GM18867 (cell line): ENCODE results near the gene SERPINE1.
"Not testable (repeated sequence)": the region's sequence is repeated elsewhere in the genome, so short reads cannot be mapped to it uniquely, and the experiment has no call there.

Experiments
- ATAC-seq: cut with Tn5 transposase; IDR thresholded peaks from one replicate; pipeline ENCODE4 v1.9.1; 2021; ENCODE audit warnings: mild to moderate bottlenecking, moderate library complexity; ENCODE audit not compliant: unreplicated experiment

Gene SERPINE1

DNA sequence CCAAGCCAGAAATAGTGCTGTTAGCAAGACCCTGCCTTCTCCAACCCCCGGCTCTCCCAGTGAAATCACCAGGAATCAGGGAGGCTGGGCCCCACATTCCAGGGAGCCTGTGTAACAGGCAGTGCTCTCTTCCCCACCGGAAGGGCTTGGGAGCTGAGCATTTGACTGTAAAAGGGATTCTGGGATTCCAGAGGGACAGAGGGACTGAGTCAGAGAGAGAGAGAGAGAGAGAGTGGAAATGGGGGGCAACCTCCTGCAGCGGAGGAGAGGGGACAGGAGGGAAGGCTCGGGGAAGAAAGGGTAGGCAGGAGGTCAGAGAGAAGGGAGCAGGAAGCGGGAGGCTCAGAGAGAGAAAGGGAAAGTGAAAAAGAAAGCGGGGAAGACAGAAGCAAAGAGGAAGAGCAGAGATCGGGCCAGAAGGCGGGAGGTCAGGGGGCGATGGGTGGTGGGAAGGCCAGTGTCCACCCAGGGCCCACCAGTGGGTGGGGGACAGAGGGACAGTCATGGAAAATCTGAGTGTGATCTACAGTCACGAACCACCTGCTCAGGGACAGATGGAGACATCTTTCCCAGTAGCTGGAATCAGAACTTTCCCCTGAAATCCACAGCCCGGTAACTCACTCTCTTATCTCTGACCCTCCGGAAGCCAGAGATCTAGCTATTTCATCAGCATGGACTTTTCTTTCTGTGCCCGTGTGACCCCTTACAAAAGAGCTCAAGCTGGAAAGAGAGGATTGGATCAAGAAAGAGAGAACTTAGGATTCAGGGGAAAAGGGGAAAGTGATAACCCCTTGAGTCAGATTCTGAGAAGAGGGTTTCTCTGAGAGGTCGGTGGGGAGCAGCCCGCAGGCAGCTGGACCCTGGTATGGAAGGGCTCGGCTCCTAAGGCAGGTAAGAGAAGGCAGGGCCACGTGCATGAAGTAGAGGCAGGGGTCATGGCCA lies 4.6 kb upstream of the SERPINE1 start:
- no peak for ATAC-seq

GRCh38 chr7:101122933-101123702 lies 3.8 kb upstream of the SERPINE1 start:
- no peak for ATAC-seq

GRCh38 chr7:101123703-101124068 lies 3.2 kb upstream of the SERPINE1 start:
- no peak for ATAC-seq

DNA sequence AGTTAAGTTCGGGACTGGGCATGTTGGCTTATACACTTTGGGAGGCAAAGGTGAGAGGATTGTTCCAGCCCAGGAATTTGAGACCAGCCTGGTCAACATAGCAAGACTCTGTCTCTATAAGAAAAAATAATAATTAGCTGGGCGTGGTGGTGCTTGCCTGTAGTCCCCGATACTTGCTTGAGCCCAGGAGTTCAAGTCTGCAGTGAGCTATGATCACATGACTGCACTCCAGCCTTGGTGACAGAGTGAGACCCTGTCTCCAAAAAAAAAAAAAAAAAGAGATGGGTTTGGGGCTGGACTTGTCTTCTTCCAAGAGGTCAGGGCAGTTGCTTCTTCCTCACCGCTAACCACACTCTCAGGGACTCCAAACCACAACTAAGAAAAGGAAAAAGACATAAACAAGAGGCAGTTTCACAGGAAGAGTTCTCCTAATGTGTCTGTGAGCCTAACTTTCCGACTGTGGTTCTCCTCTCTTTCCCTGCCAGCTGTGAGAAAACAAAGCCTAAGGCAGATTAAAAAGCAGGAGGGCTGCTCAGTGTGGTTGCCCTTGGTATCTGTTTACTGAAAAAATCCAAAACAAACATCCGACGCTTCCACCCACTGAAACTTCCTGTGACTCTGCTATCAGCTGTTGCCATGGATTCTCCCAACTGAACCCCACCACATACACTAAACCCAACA lies 2.4 kb upstream of the SERPINE1 start:
- ATAC-seq = no peak

DNA sequence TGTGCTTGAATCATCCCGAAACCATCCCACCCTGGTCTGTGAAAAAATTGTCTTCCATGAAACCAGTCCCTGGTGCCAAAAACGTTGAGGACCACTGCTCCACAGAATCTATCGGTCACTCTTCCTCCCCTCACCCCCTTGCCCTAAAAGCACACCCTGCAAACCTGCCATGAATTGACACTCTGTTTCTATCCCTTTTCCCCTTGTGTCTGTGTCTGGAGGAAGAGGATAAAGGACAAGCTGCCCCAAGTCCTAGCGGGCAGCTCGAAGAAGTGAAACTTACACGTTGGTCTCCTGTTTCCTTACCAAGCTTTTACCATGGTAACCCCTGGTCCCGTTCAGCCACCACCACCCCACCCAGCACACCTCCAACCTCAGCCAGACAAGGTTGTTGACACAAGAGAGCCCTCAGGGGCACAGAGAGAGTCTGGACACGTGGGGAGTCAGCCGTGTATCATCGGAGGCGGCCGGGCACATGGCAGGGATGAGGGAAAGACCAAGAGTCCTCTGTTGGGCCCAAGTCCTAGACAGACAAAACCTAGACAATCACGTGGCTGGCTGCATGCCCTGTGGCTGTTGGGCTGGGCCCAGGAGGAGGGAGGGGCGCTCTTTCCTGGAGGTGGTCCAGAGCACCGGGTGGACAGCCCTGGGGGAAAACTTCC lies 784 bp upstream of the SERPINE1 start:
- peak; percentile 41 for ATAC-seq

DNA sequence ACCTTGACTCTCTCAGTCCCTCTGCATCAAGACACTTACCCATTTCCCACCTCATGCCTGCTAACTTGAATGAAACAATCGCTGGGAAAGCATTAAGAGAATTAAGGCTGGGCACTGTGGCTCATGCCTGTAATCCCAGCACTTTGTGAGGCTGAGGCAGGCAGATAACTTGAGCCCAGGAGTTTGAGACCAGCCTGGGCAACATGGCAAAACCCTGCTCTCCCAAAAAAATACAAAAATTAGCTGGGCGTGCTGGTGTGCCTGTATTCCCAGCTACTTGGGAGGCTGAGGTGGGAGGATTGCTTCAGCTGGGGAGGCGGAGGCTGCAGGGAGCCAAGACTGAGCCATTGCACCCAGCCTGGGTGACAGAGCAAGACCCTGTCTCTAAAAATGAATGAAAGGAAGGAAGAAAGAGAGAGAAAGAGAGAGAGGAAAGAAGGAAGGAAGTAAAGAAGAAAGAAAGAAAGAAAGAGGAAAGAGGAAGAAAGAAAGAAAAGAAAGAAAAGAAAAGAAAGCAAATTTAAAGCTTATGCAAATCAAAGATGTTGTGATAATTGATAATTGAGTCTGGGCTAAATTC lies 646 bp downstream of the SERPINE1 start:
- ATAC-seq = no peak

DNA sequence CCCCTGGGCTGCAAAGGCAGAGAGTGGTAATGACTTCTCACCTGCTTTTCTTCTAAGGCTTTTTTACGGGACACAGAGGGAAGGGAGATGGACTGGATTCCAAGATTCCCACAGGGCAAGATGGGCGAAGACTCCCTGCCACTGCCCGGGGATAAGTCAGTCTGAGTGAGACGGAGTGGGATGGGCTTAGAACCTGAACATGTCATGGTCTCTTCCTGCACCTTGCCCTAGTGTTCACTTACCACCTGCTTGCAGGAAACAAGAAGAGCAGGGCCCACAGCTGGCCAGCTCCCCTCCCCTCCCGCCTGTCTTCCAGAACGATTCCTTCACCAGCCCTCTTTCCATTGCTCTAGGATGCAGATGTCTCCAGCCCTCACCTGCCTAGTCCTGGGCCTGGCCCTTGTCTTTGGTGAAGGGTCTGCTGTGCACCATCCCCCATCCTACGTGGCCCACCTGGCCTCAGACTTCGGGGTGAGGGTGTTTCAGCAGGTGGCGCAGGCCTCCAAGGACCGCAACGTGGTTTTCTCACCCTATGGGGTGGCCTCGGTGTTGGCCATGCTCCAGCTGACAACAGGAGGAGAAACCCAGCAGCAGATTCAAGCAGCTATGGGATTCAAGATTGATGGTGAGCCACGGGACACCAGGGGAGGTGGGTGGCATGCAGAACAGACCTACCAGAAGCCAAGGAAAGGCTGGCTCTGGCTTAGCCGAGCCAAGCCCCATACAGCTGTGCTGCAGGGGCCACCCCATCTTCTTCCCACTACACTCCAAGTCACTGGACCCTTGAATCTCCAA lies 1.3 kb downstream of the SERPINE1 start:
- ATAC-seq = no peak

DNA sequence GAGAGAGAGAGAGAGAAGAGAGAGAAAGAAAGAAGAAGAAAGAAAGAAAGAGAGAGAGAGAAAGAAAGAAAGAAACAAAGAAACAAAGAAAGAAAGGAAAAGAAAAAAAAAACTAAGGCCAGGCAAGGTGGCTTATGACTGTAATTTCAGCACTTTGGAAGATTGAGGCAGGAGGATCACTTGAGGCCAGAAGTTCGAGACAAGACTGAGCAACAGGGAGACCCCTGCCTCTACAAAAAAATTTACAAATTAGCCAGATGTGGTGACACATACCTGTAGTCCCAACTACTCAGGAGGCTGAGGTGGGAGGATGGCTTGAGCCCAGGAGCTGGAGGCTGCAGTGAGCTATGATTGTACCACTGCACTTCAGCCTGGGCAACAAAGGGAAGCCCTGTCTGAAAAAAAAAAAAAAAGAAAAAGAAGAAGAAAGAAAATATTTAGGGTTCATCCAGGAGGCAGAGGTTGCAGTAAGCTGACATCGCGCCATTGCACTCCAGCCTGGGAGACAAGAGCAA lies 2.8 kb downstream of the SERPINE1 start:
- ATAC-seq = no peak

GRCh38 chr7:101132626-101133600 lies 6.0 kb downstream of the SERPINE1 start:
- ATAC-seq = not testable (repeated sequence)

DNA sequence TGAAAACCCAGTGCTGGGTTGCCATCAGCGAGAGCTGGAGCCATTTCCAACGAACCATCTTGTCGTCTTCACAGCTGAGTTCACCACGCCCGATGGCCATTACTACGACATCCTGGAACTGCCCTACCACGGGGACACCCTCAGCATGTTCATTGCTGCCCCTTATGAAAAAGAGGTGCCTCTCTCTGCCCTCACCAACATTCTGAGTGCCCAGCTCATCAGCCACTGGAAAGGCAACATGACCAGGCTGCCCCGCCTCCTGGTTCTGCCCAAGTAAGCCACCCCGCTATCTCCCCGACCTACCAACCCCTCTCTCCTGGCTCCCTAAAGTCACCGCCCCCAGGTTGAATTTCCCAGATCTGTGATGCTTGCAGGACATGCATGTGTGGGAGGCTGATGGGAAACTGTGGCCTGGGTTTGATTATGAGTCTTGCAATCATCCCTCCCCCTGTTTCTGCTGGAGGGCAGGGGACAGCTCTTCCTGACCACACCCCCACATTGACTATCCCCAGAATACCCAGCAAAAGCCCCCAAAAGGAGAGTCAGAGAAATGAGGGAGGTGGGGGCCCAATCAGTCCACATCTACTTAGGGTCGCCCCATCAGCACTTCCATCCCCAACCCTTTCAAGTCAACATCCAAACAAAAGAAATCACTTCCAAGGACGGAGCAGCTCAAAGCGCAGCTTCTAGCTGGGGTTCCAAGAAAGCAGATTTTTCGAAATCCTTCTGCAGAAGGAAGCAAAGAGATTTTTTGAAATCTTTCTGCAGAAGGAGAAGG lies 6.9 kb downstream of the SERPINE1 start:
- ATAC-seq = no peak

DNA sequence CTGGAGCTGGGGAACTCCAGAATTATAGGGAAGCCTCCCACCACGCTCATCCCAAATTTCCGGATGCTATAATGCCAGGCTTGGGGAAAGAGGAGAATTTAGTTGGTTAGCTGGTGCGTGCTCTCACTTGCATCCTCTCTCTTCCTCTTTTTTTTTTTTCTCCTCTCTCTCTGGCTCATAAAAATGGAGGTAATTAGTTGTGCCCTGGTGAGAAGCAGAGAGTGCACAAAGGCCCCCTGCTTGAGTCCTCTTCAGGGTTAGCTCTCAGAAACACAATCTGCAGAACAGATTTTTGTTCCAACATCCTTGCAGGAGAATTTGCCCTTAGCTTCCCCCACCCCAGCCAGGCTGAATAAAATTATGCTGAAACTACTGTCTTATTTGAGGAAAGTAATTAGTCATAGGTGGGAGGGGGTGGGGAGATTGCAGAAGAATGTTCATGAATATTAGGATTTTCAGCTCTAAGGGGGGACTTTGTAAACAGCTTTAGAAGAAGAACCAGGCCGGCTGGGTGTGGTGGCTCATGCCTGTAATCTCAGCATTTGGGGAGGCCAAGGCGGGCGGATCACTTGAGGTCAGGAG lies 7.6 kb downstream of the SERPINE1 start:
- ATAC-seq = no peak

DNA sequence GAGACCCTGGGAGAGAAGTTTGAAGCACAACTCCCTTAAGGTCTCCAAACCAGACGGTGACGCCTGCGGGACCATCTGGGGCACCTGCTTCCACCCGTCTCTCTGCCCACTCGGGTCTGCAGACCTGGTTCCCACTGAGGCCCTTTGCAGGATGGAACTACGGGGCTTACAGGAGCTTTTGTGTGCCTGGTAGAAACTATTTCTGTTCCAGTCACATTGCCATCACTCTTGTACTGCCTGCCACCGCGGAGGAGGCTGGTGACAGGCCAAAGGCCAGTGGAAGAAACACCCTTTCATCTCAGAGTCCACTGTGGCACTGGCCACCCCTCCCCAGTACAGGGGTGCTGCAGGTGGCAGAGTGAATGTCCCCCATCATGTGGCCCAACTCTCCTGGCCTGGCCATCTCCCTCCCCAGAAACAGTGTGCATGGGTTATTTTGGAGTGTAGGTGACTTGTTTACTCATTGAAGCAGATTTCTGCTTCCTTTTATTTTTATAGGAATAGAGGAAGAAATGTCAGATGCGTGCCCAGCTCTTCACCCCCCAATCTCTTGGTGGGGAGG lies 10.8 kb downstream of the SERPINE1 start:
- ATAC-seq = peak; percentile 9

DNA sequence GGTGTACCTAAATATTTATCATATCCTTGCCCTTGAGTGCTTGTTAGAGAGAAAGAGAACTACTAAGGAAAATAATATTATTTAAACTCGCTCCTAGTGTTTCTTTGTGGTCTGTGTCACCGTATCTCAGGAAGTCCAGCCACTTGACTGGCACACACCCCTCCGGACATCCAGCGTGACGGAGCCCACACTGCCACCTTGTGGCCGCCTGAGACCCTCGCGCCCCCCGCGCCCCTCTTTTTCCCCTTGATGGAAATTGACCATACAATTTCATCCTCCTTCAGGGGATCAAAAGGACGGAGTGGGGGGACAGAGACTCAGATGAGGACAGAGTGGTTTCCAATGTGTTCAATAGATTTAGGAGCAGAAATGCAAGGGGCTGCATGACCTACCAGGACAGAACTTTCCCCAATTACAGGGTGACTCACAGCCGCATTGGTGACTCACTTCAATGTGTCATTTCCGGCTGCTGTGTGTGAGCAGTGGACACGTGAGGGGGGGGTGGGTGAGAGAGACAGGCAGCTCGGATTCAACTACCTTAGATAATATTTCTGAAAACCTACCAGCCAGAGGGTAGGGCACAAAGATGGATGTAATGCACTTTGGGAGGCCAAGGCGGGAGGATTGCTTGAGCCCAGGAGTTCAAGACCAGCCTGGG lies 11.4 kb downstream of the SERPINE1 start:
- peak; percentile 71 for ATAC-seq

GRCh38 chr7:101140339-101140699 lies 13.4 kb downstream of the SERPINE1 start:
- ATAC-seq = no peak

DNA sequence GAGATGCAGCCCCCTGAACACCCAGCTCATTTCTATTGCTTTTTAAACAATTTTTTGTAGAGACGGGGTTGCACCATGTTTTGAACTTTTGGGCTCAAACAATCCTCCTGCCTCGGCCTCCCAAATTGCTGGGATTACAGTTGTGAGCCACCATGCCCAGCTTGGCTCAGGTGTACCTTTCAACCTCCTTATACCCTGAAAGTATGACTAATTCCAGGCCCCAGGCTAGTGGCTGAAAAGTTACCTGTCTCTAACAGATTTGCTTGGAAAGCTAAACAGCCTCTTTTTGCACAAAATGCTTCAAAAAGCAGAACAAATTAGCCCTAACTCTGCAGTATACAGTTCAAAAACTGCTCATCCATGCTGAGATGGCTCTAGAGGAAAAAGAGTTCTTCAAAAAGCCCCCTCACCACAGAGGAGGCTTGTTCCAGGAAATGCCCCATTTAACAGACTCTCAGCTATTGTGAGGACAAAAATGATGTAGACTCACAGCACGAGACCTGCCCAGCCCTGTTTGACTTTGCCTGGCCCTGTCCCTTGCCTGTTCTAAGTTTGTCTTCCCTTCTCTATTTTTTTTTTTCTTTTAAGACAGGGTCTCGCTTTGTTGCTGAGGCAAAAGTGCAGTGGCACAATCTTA lies 14.0 kb downstream of the SERPINE1 start:
- ATAC-seq = no peak
